LNCaP clone FGC (cell line): ENCODE data around the gene RB1.

ENCODE experiments used
- DNase-seq: peaks from one replicate; pipeline ENCODE4 v3.0.0-alpha.2; 2011; ENCODE audit warnings: low read depth
- H3K4me3 ChIP-seq: 2 replicates; pipeline ENCODE4 v1.5.1; 2011; ENCODE audit warnings: mild to moderate bottlenecking, low read depth, low read length, control low read depth
- CTCF ChIP-seq: IDR thresholded peaks from 2 replicates; pipeline ENCODE4 v1.5.1; 2012; ENCODE audit warnings: mild to moderate bottlenecking; ENCODE audit not compliant: control insufficient read depth, insufficient read depth; ENCODE audit errors: extremely low read depth

Gene RB1

GRCh38 chr13:48263196-48263595 lies 40.4 kb upstream of the RB1 start:
- no peak for DNase-seq
- no peak overlapping the region for H3K4me3 ChIP-seq
- TF ChIP-seq CTCF = no peak

GRCh38 chr13:48264058-48264457 lies 39.5 kb upstream of the RB1 start:
- no peak for TF ChIP-seq CTCF
- H3K4me3 ChIP-seq = no peak overlapping the region
- no peak for DNase-seq

- DNase-seq = no peak
- TF ChIP-seq CTCF = no peak
- H3K4me3 ChIP-seq = no peak overlapping the region
These were observed 38.2 kb upstream of the RB1 start for GRCh38 chr13:48265217-48265815.

GRCh38 chr13:48266150-48266549 lies 37.4 kb upstream of the RB1 start:
- no peak for TF ChIP-seq CTCF
- H3K4me3 ChIP-seq = no peak overlapping the region
- DNase-seq = no peak

GRCh38 chr13:48266701-48267639 lies 36.6 kb upstream of the RB1 start:
- no peak overlapping the region for H3K4me3 ChIP-seq
- no peak for DNase-seq
- no peak for TF ChIP-seq CTCF

GRCh38 chr13:48268019-48268418 lies 35.5 kb upstream of the RB1 start:
- no peak overlapping the region for H3K4me3 ChIP-seq
- DNase-seq = no peak
- TF ChIP-seq CTCF = no peak
